SK-N-SH (cell line): ENCODE data around the gene PYGB.

Experiments
- CHD2 ChIP-seq: fragments of 150-350 bp; IDR thresholded peaks from 2 replicates; pipeline ENCODE4 v1.6.1; 2018; ENCODE audit warnings: low read length; ENCODE audit not compliant: partially characterized antibody
- EP300 ChIP-seq, 2 experiments: IDR thresholded peaks; 2 replicates each; pipeline versions ENCODE4 v1.4.0 to v1.6.1; 2012; ENCODE audit warnings: borderline replicate concordance in 1 of 2, low read depth in 1 of 2, low read length in 1 of 2
- FOXM1 ChIP-seq: IDR thresholded peaks from 2 replicates; pipeline ENCODE4 v1.4.0; 2012; ENCODE audit warnings: low read depth, mild to moderate bottlenecking
- GATA2 ChIP-seq: sonication (generic); formaldehyde crosslinking; IDR thresholded peaks from 2 replicates; pipeline ENCODE4 v1.5.0; 2020; ENCODE audit warnings: mild to moderate bottlenecking, missing genetic modification reagents
- JUND ChIP-seq: IDR thresholded peaks from 2 replicates; pipeline ENCODE4 v1.4.0; 2012
- MAX ChIP-seq: IDR thresholded peaks from 2 replicates; pipeline ENCODE4 v1.4.0; 2012; ENCODE audit warnings: low read depth
- MXI1 ChIP-seq: IDR thresholded peaks from 2 replicates; pipeline ENCODE4 v1.6.1; 2012; ENCODE audit warnings: mild to moderate bottlenecking, low read depth, low read length, improper control_type of control experiment
- RFX5 ChIP-seq: IDR thresholded peaks from 2 replicates; pipeline ENCODE4 v1.6.1; 2012; ENCODE audit warnings: mild to moderate bottlenecking, improper control_type of control experiment, low read length
- SIN3A ChIP-seq: IDR thresholded peaks from 2 replicates; pipeline ENCODE4 v1.6.1; 2012; ENCODE audit warnings: low read depth, mild to moderate bottlenecking, low read length, moderate library complexity, borderline replicate concordance
- TCF12 ChIP-seq: IDR thresholded peaks from 2 replicates; pipeline ENCODE4 v1.4.0; 2012
- TEAD4 ChIP-seq: IDR thresholded peaks from 2 replicates; pipeline ENCODE4 v1.4.0; 2012; ENCODE audit warnings: mild to moderate bottlenecking, borderline replicate concordance; ENCODE audit not compliant: insufficient read depth
- TF ChIP-seq, protein P1 (sequence below): fragments of 200-600 bp; sonication (generic); IDR thresholded peaks from 2 replicates; pipeline ENCODE4 v1.6.1; 2017; ENCODE audit warnings: antibody characterized with exemption, mild to moderate bottlenecking, moderate library complexity
- TF ChIP-seq, protein P2 (sequence below): IDR thresholded peaks from 2 replicates; pipeline ENCODE4 v1.4.0; 2012; ENCODE audit warnings: low read depth, borderline replicate concordance
- TF ChIP-seq, protein P3 (sequence below): IDR thresholded peaks from 2 replicates; pipeline ENCODE4 v1.6.1; 2012; ENCODE audit warnings: mild to moderate bottlenecking, low read depth, low read length, moderate library complexity

DNA sequence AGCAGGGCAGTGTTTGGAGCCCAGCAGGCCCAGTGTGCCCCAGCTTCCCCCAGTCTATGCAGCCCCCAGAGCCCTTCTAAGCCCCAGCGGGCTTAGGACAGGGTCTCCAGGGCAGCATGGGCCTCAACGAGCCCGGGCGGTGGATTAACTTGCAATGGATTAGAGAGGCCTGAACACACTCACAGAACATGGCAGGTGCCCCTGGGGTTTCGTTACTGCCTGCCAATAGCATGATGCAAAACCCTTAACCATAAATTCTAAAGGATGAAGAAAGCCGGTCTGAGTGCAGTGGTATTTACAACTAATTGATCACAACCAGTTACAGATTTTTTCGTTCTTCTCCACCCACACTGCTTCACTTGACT, 33.5 kb upstream of the PYGB start:
- TF ChIP-seq RFX5 (no peak), JUND (no peak), SIN3A (no peak), MAX (no peak), GATA2 (CRISPR knock-in tag) (no peak), EP300 (IDR thresholded peaks at IDR 0.05; ENCODE audit: borderline replicate concordance in 1 of 2, low read depth in 1 of 2, low read length in 1 of 2) (no peak), CHD2 (no peak), TEAD4 (no peak), MXI1 (no peak), TCF12 (no peak), FOXM1 (no peak)
- TF ChIP-seq, protein P1, sequence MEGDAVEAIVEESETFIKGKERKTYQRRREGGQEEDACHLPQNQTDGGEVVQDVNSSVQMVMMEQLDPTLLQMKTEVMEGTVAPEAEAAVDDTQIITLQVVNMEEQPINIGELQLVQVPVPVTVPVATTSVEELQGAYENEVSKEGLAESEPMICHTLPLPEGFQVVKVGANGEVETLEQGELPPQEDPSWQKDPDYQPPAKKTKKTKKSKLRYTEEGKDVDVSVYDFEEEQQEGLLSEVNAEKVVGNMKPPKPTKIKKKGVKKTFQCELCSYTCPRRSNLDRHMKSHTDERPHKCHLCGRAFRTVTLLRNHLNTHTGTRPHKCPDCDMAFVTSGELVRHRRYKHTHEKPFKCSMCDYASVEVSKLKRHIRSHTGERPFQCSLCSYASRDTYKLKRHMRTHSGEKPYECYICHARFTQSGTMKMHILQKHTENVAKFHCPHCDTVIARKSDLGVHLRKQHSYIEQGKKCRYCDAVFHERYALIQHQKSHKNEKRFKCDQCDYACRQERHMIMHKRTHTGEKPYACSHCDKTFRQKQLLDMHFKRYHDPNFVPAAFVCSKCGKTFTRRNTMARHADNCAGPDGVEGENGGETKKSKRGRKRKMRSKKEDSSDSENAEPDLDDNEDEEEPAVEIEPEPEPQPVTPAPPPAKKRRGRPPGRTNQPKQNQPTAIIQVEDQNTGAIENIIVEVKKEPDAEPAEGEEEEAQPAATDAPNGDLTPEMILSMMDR = no peak
- TF ChIP-seq, protein P2, sequence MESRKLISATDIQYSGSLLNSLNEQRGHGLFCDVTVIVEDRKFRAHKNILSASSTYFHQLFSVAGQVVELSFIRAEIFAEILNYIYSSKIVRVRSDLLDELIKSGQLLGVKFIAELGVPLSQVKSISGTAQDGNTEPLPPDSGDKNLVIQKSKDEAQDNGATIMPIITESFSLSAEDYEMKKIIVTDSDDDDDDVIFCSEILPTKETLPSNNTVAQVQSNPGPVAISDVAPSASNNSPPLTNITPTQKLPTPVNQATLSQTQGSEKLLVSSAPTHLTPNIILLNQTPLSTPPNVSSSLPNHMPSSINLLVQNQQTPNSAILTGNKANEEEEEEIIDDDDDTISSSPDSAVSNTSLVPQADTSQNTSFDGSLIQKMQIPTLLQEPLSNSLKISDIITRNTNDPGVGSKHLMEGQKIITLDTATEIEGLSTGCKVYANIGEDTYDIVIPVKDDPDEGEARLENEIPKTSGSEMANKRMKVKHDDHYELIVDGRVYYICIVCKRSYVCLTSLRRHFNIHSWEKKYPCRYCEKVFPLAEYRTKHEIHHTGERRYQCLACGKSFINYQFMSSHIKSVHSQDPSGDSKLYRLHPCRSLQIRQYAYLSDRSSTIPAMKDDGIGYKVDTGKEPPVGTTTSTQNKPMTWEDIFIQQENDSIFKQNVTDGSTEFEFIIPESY = no peak
- TF ChIP-seq, protein P3, sequence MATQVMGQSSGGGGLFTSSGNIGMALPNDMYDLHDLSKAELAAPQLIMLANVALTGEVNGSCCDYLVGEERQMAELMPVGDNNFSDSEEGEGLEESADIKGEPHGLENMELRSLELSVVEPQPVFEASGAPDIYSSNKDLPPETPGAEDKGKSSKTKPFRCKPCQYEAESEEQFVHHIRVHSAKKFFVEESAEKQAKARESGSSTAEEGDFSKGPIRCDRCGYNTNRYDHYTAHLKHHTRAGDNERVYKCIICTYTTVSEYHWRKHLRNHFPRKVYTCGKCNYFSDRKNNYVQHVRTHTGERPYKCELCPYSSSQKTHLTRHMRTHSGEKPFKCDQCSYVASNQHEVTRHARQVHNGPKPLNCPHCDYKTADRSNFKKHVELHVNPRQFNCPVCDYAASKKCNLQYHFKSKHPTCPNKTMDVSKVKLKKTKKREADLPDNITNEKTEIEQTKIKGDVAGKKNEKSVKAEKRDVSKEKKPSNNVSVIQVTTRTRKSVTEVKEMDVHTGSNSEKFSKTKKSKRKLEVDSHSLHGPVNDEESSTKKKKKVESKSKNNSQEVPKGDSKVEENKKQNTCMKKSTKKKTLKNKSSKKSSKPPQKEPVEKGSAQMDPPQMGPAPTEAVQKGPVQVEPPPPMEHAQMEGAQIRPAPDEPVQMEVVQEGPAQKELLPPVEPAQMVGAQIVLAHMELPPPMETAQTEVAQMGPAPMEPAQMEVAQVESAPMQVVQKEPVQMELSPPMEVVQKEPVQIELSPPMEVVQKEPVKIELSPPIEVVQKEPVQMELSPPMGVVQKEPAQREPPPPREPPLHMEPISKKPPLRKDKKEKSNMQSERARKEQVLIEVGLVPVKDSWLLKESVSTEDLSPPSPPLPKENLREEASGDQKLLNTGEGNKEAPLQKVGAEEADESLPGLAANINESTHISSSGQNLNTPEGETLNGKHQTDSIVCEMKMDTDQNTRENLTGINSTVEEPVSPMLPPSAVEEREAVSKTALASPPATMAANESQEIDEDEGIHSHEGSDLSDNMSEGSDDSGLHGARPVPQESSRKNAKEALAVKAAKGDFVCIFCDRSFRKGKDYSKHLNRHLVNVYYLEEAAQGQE = no peak
